ENCODE measurements around the gene DNMT1. TPM values are rescaled to one million over a fixed set of nuclear protein-coding genes. Genes with fewer than 3 reads are reported as not detected.

The DNMT1 gene
- polyA plus RNA-seq, 1 donor (not counting 4 experiments of a cell fraction or from before 2014, with no cell fraction given), result 52.0 TPM

DNA sequence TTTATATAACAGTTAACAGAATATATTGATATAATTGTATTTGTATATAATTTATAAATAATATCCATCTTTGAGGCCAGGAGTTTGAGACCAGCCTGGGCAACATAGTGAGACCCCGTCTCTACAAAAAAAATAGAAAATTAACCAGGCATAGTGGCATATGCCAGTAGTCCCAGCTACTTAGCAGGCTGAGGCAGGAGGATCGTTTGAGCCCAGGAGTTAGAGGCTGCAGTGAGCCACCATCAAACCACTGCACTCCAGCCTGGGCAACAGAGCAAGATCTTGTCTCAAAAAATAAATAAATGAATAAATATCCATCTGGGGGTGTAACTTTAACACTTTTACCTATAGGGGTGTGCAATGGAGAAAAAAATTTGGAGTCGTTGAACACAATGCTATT lies 110.0 kb downstream of the DNMT1 start:
- Histone ChIP-seq H3K27ac (ENCODE audit: control insufficient read depth, insufficient read depth, low read length) (no peak overlapping the region), H3K4me1 (ENCODE audit: control insufficient read depth, extremely low read depth, insufficient read depth, low read length) (no peaks in the 10 kb centered on the region), H3K9me1 (ENCODE audit: control insufficient read depth, extremely low read depth, insufficient read depth, low read length) (no peaks in the 10 kb centered on the region), H3K27me3 (ENCODE audit: control insufficient read depth, extremely low read depth, insufficient read depth, low read length) (no peaks in the 10 kb centered on the region), H3K4me2 (ENCODE audit: control insufficient read depth, extremely low read depth, insufficient read depth, low read depth, low read length) (no peak overlapping the region), H3K9me3 (ENCODE audit: control insufficient read depth, low read depth, low read length) (no peaks in the 10 kb centered on the region), H2AFZ (ENCODE audit: control insufficient read depth, low read length) (no peak overlapping the region), H3K79me2 (ENCODE audit: control insufficient read depth, insufficient read depth, low read length) (no peaks in the 10 kb centered on the region), H3K9ac (ENCODE audit: control insufficient read depth, extremely low read depth, insufficient read depth, low read length) (no peak overlapping the region), H3K4me3 (ENCODE audit: control insufficient read depth in 2 of 3, extremely low read depth in 1 of 3, insufficient read depth in 2 of 3, low read depth in 1 of 3, low read length in 3 of 3) (no peak overlapping the region), H4K20me1 (ENCODE audit: control insufficient read depth, extremely low read depth, insufficient read depth, low read length) (no peaks in the 10 kb centered on the region), H3K36me3 (ENCODE audit: control insufficient read depth in 2 of 2, extremely low read depth in 1 of 2, insufficient read depth in 2 of 2, low read length in 2 of 2) (peaks cover 0 to 7% of the 10 kb centered on the region in 2 experiments)
- dilution Hi-C loops (cut with MboI; ENCODE audit: extremely low pct_ligation_motif_present, low sequenced_read_pairs), result loop anchor here (25.0 kb wide), 1 partner anchor 148 kb away; the partner anchor contains the start of gene OLFM2
- TF ChIP-seq, protein P1, sequence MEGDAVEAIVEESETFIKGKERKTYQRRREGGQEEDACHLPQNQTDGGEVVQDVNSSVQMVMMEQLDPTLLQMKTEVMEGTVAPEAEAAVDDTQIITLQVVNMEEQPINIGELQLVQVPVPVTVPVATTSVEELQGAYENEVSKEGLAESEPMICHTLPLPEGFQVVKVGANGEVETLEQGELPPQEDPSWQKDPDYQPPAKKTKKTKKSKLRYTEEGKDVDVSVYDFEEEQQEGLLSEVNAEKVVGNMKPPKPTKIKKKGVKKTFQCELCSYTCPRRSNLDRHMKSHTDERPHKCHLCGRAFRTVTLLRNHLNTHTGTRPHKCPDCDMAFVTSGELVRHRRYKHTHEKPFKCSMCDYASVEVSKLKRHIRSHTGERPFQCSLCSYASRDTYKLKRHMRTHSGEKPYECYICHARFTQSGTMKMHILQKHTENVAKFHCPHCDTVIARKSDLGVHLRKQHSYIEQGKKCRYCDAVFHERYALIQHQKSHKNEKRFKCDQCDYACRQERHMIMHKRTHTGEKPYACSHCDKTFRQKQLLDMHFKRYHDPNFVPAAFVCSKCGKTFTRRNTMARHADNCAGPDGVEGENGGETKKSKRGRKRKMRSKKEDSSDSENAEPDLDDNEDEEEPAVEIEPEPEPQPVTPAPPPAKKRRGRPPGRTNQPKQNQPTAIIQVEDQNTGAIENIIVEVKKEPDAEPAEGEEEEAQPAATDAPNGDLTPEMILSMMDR (optimal IDR thresholded peaks at IDR 0.05 in 1 of 3, IDR thresholded peaks at IDR 0.05 in 1 of 3, conservative IDR thresholded peaks at IDR 0.05 in 1 of 3; ENCODE audit: extremely low read depth in 1 of 3, insufficient read depth in 2 of 3, low read length in 3 of 3), result no peak
- no peak for TF ChIP-seq EZH2 (IDR thresholded peaks at IDR 0.05; ENCODE audit: low read length)
- DNase-seq (ENCODE audit: low read depth, low spot score), result no peak
- FAIRE-seq, result no peak

DNA sequence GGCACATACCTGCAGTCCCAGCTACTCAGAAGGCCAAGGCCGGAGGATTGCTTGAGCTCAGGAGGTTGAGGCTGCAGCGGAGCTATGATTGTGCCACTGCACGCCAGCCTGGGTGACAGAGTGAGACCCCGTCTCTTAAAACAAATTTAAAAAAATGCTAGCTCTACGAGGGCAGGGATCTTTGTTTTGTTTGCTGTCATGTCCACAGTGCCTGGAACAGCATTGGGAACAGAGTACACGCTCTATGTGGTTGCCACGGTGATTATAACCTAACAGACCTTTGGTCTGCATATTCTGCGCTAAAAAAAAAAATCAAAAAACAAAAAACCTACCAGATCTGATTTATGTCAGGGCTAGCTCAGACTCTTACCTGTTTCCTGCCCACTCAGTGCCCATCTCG lies 110.8 kb downstream of the DNMT1 start:
- DNase-seq (ENCODE audit: low read depth, low spot score), result no peak
- dilution Hi-C loops (cut with MboI; ENCODE audit: extremely low pct_ligation_motif_present, low sequenced_read_pairs), result loop anchor here (25.0 kb wide), 1 partner anchor 147 kb away; the partner anchor contains the start of gene OLFM2
- TF ChIP-seq EZH2 (IDR thresholded peaks at IDR 0.05; ENCODE audit: low read length), result no peak
- TF ChIP-seq, protein P1 (optimal IDR thresholded peaks at IDR 0.05 in 1 of 3, IDR thresholded peaks at IDR 0.05 in 1 of 3, conservative IDR thresholded peaks at IDR 0.05 in 1 of 3; ENCODE audit: extremely low read depth in 1 of 3, insufficient read depth in 2 of 3, low read length in 3 of 3), result no peak

More for the DNA sequence above, 110.8 kb downstream of the DNMT1 start:
- Histone ChIP-seq H3K79me2 (ENCODE audit: control insufficient read depth, insufficient read depth, low read length) (no peaks in the 10 kb centered on the region), H3K4me3 (ENCODE audit: control insufficient read depth in 2 of 3, extremely low read depth in 1 of 3, insufficient read depth in 2 of 3, low read depth in 1 of 3, low read length in 3 of 3) (no peak overlapping the region), H3K27ac (ENCODE audit: control insufficient read depth, insufficient read depth, low read length) (no peak overlapping the region), H3K36me3 (ENCODE audit: control insufficient read depth in 2 of 2, extremely low read depth in 1 of 2, insufficient read depth in 2 of 2, low read length in 2 of 2) (no peaks in the 10 kb centered on the region), H3K9me1 (ENCODE audit: control insufficient read depth, extremely low read depth, insufficient read depth, low read length) (no peaks in the 10 kb centered on the region), H3K9ac (ENCODE audit: control insufficient read depth, extremely low read depth, insufficient read depth, low read length) (no peak overlapping the region), H3K9me3 (ENCODE audit: control insufficient read depth, low read depth, low read length) (no peaks in the 10 kb centered on the region), H3K4me2 (ENCODE audit: control insufficient read depth, extremely low read depth, insufficient read depth, low read depth, low read length) (no peak overlapping the region), H2AFZ (ENCODE audit: control insufficient read depth, low read length) (no peak overlapping the region), H4K20me1 (ENCODE audit: control insufficient read depth, extremely low read depth, insufficient read depth, low read length) (no peaks in the 10 kb centered on the region), H3K4me1 (ENCODE audit: control insufficient read depth, extremely low read depth, insufficient read depth, low read length) (no peaks in the 10 kb centered on the region), H3K27me3 (ENCODE audit: control insufficient read depth, extremely low read depth, insufficient read depth, low read length) (no peaks in the 10 kb centered on the region)
- no peak for FAIRE-seq

Small RNA genes lying within 50 kb of the gene (small RNA-seq; reads per million reads assigned to genes)
- gene MIR4322 (ENCODE audit: insufficient read length in 3 of 3, low read depth in 3 of 3, low replicate concordance in 1 of 3) (0 reads per million in 3 experiments), gene SNORD105 (ENCODE audit: insufficient read length in 3 of 3, low read depth in 3 of 3, low replicate concordance in 1 of 3) (3.0 to 46.2 (median 6.8) reads per million in 3 experiments), gene SNORD105B (ENCODE audit: insufficient read length in 3 of 3, low read depth in 3 of 3, low replicate concordance in 1 of 3) (0.33 to 19.0 (median 8.0) reads per million in 3 experiments)

Other genes starting within 250 kb of the DNMT1 start
- 0.32 to 0.67 TPM (median 0.43 TPM) in 3 replicates for gene COL5A3, start 184.4 kb downstream of the DNMT1 start, polyA plus RNA-seq
- gene RDH8, start 181.5 kb downstream of the DNMT1 start, polyA plus RNA-seq, result not detected in 3 replicates
- gene SHFL, start 108.6 kb downstream of the DNMT1 start, polyA plus RNA-seq, result 33.6 to 48.4 TPM (median 36.4 TPM) in 3 replicates
- gene ANGPTL6, start 92.3 kb downstream of the DNMT1 start, polyA plus RNA-seq, result 0.05 to 0.13 TPM (median 0.09 TPM) in 3 replicates
- 32.3 to 43.5 TPM (median 36.9 TPM) in 3 replicates for gene PPAN, start 88.6 kb downstream of the DNMT1 start, polyA plus RNA-seq
- gene P2RY11, start 83.3 kb downstream of the DNMT1 start, polyA plus RNA-seq, result 2.4 to 7.1 TPM (median 3.2 TPM) in 3 replicates
- 106 to 207 TPM (median 124 TPM) in 3 replicates for gene EIF3G, start 75.1 kb downstream of the DNMT1 start, polyA plus RNA-seq
- 1.6 to 2.6 TPM (median 2.2 TPM) in 3 replicates for gene S1PR2, start 36.4 kb upstream of the DNMT1 start, polyA plus RNA-seq
- gene MRPL4, start 57.3 kb upstream of the DNMT1 start, polyA plus RNA-seq, result 29.4 to 58.1 TPM (median 43.0 TPM) in 3 replicates
- gene ICAM1, start 76.2 kb upstream of the DNMT1 start, polyA plus RNA-seq, result 0.30 to 0.56 TPM (median 0.35 TPM) in 3 replicates
- 0.18 to 0.35 TPM (median 0.25 TPM) in 3 replicates for gene ICAM4, start 92.0 kb upstream of the DNMT1 start, polyA plus RNA-seq
- 0.20 to 0.55 TPM (median 0.43 TPM) in 3 replicates for gene ICAM5, start 95.0 kb upstream of the DNMT1 start, polyA plus RNA-seq
- gene ZGLP1, start 114.9 kb upstream of the DNMT1 start, polyA plus RNA-seq, result 0.43 to 2.1 TPM (median 0.71 TPM) in 3 replicates
- gene FDX2, start 121.1 kb upstream of the DNMT1 start, polyA plus RNA-seq, result 19.2 to 28.8 TPM (median 21.8 TPM) in 3 replicates
- gene RAVER1, start 138.6 kb upstream of the DNMT1 start, polyA plus RNA-seq, result 0.80 to 5.9 TPM (median 0.84 TPM) in 3 replicates
- 3.4 to 5.5 TPM (median 4.7 TPM) in 3 replicates for gene ICAM3, start 144.7 kb upstream of the DNMT1 start, polyA plus RNA-seq
- gene TYK2, start 185.6 kb upstream of the DNMT1 start, polyA plus RNA-seq, result 32.6 to 42.6 TPM (median 34.1 TPM) in 3 replicates
- 376 to 433 TPM (median 415 TPM) in 3 replicates for gene CDC37, start 208.6 kb upstream of the DNMT1 start, polyA plus RNA-seq
- 0.05 to 0.24 TPM (median 0.09 TPM) in 3 replicates for gene PDE4A, start 225.6 kb upstream of the DNMT1 start, polyA plus RNA-seq